Measurements from ENCODE around the gene ANKRD20A1. TPM values are rescaled to one million over a fixed set of nuclear protein-coding genes. Genes with fewer than 3 reads are reported as not detected.
"Not testable (repeated sequence)": the region's sequence is repeated elsewhere in the genome, so short reads cannot be mapped to it uniquely, and the experiment has no call there.

The ANKRD20A1 gene
- total RNA-seq (2014; rRNA removed) = 0.07 TPM in 1 of 2 replicates, not detected in the other
- percentile 13 among the genes with signal in this experiment for Bru-seq, nascent RNA
- percentile 9 among the genes with signal in this experiment for BruChase-seq, experiment 1, labeled RNA remaining after a 6-hour chase
- BruChase-seq, experiment 2, labeled RNA remaining after a 2-hour chase = percentile 12 among the genes with signal in this experiment
- long read RNA-seq, partial matches to known transcripts = 1 of 1 reads
- long read RNA-seq, other reads (novel, unspliced or antisense) = 0 of 1 reads

GRCh38 chr9:67858871-67859270 is at the start of gene ANKRD20A1:
Gene ANKRD20A1 (plus strand): TSS chr9:67858931. CDS start chr9:67859427, 496 bp downstream.
- ATAC-seq; BruUV-seq (replicated peaks); CTCF ChIA-PET: not testable (repeated sequence)

DNA sequence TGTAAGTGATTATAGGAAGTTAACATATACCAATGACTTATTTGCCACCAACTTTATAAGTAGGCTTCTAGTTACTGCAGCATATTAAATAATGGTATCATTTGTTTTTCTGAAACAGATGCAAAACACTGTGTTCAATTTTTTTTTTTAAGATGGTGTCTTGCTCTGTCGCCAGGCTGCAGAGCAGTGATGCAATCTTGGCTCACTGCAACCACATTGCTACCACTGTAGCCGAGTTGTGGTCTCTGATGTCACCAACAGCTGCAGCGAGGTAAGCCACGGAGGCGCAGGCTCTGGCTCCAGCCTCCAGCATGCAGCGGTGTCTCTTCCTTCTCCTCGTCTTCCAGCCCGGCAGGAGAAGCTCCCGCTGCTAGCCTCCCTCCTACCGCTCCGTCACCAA is 26.6 kb upstream of the ANKRD20A1 start:
- H2AFZ ChIP-seq (ENCODE audit: low read length); H3K4me1 ChIP-seq (ENCODE audit: insufficient read depth, low read length); H3K27ac ChIP-seq (ENCODE audit: low read length); H3K27me3 ChIP-seq (ENCODE audit: low read length); H3K9me3 ChIP-seq (ENCODE audit: low read length); POLR2A ChIA-PET (ENCODE audit: unreplicated experiment); CTCF ChIA-PET; H3K4me3 ChIP-seq (ENCODE audit: low read length); H3K4me2 ChIP-seq (ENCODE audit: low read length); H3K79me2 ChIP-seq (ENCODE audit: low read length); H3K9me2 ChIP-seq (replicated peaks; ENCODE audit: low read length); intact Hi-C loops (cut with micrococcal nuclease); H3F3A ChIP-seq (ENCODE audit: low read length, unreplicated experiment); H4K20me1 ChIP-seq (ENCODE audit: low read length); H3K36me3 ChIP-seq (ENCODE audit: low read depth, low read length); BruUV-seq (replicated peaks); ATAC-seq; DNase-seq; H3K9ac ChIP-seq (ENCODE audit: low read length): not testable (repeated sequence)

More at GRCh38 chr9:67858871-67859270, at the start of gene ANKRD20A1:
- intact Hi-C loops (cut with micrococcal nuclease); H3F3A ChIP-seq (ENCODE audit: low read length, unreplicated experiment); H3K9ac ChIP-seq (ENCODE audit: low read length); DNase-seq; H3K9me3 ChIP-seq (ENCODE audit: low read length); POLR2A ChIA-PET (ENCODE audit: unreplicated experiment); H2AFZ ChIP-seq (ENCODE audit: low read length); H3K79me2 ChIP-seq (ENCODE audit: low read length); H3K36me3 ChIP-seq (ENCODE audit: low read depth, low read length); H3K4me3 ChIP-seq (ENCODE audit: low read length); H3K4me1 ChIP-seq (ENCODE audit: insufficient read depth, low read length); H4K20me1 ChIP-seq (ENCODE audit: low read length); H3K4me2 ChIP-seq (ENCODE audit: low read length); H3K9me2 ChIP-seq (replicated peaks; ENCODE audit: low read length); H3K27ac ChIP-seq (ENCODE audit: low read length); H3K27me3 ChIP-seq (ENCODE audit: low read length): not testable (repeated sequence)
